ENCODE measurements around the gene KLF6. TPM values are rescaled to one million over a fixed set of nuclear protein-coding genes. Genes with fewer than 3 reads are reported as not detected.
A peak's percentile ranks its signal among the peaks of the same experiment; 100 is the strongest.

Gene KLF6
- total RNA-seq, 4 donors from 2014 or later: 92.5 to 180 (median 145) TPM

DNA sequence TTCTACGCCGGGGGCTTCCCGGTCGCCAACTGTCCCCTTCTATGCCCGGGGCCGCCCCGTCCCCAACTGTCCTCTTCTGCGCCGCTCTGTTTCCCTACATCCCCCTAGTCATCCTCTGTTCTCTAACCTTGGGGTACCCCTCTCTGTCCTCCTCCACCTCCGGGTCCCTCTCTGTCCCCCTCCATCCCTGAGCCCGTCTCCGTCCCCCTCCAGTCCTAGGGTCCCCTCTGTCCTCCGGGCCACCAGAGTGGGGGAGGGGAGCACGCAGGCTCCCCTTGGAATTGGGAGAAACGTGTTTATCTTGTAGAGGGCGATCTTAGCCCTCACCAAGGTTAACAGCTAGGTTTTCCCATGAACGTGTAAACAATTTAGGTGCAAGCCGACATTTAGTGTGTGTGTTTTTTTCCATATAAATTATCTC is 852 bp upstream of the KLF6 start:
- TF ChIP-seq POLR2A (IDR thresholded peaks at IDR 0.05): no peak
- TF ChIP-seq, protein P1, sequence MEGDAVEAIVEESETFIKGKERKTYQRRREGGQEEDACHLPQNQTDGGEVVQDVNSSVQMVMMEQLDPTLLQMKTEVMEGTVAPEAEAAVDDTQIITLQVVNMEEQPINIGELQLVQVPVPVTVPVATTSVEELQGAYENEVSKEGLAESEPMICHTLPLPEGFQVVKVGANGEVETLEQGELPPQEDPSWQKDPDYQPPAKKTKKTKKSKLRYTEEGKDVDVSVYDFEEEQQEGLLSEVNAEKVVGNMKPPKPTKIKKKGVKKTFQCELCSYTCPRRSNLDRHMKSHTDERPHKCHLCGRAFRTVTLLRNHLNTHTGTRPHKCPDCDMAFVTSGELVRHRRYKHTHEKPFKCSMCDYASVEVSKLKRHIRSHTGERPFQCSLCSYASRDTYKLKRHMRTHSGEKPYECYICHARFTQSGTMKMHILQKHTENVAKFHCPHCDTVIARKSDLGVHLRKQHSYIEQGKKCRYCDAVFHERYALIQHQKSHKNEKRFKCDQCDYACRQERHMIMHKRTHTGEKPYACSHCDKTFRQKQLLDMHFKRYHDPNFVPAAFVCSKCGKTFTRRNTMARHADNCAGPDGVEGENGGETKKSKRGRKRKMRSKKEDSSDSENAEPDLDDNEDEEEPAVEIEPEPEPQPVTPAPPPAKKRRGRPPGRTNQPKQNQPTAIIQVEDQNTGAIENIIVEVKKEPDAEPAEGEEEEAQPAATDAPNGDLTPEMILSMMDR (IDR thresholded peaks at IDR 0.05): no peak
- peak overlapping the region; percentile 81 to 90 (median 87) for H3K4me3 ChIP-seq
- no peaks in the 10 kb centered on the region for H3K9me3 ChIP-seq
- peak overlapping the region; percentile 100 for H3K27ac ChIP-seq
- H3K4me1 ChIP-seq: peaks cover 0 to 16% (median 7%) of the 10 kb centered on the region in 4 donors
- H3K27me3 ChIP-seq: no peaks in the 10 kb centered on the region
- DNase-seq: peak in 1 of 3 donors; percentile 73
- H3K36me3 ChIP-seq: peaks cover 0 to 15% (median 0%) of the 10 kb centered on the region in 3 donors

DNA sequence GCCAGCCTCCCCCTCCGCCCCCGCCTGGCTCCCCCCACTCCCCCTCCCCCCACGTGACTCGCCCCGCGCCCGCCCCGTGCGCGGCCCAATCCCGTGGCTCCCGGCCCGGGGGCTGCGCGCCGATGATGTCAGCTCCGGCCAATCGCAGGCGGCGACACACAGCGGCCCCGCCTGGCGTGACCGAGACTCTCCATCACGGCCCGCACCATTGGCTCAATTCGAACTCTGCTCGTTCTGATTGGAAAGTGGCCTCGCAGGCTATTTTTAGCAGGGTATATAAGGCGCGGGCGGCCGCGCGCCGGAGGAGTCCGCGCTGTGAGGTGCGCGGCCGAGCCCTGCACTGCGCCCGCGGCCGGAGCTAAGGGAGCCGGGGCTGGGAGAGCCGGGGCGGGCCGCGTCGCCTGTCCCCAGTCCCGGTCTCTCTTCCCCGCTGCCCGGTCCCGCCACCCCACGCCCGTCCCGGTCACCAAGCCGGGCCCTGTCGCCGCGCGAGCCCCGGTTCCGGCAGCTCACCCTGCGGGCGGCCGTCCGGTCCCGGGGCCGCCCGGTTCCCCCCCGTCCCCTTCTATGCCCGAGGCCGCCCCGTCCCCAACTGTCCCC is 342 bp upstream of the KLF6 start:
- Histone ChIP-seq H3K9me3 (no peaks in the 10 kb centered on the region), H3K36me3 (peaks cover 0 to 20% (median 0%) of the 10 kb centered on the region in 3 donors), H3K4me3 (peak overlapping the region; percentile 81 to 93 (median 88)), H3K4me1 (peaks cover 0 to 18% (median 10%) of the 10 kb centered on the region in 4 donors), H3K27ac (peak overlapping the region; percentile 100), H3K27me3 (no peaks in the 10 kb centered on the region)
- TF ChIP-seq, protein P1 (IDR thresholded peaks at IDR 0.05): peak in 1 of 6 experiments; percentile 4
- peak; percentile 99 to 100 for TF ChIP-seq POLR2A (IDR thresholded peaks at IDR 0.05)
- DNase-seq: peak; percentile 98 to 100 (median 99)

DNA sequence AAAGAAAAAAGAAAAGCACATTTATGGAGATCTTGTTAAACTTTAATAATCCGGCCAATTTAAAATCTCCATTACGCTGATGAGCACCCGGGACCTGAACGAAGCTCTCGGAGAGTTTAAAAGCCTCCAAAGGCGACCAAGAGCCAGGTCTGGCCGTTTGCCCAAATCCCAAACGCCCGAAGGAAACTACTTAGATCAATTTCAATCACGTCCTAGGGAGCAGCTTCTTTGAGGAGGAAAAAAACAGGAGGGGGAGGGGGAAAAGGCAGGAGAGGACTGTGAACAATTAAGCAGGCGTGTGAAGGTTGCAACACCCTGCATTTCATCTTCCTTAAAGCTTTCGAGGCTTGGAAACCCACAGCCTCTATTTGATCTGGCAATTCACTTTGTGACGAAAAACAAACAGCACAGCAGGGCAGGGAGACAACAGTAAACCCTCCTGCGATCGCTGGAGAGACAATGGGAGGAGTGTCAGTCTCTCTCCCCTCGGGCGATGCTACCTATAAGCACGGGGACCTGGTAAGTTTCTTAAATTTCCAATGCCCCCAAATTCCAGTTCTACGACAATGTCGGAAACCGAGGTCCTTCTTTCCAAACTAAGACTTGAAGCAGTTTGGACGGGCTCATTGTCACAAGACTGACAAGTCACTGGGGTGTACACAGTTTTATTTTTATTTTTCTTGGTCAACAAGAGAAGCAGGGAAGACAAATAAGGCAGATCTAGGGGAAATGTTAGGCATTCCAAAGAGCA is 1.2 kb downstream of the KLF6 start:
- peak in 2 of 3 donors; percentile 68 to 73 for DNase-seq
- Histone ChIP-seq H3K4me3 (peak overlapping the region; percentile 81 to 93 (median 88)), H3K27ac (peak overlapping the region; percentile 100), H3K9me3 (no peaks in the 10 kb centered on the region), H3K27me3 (no peaks in the 10 kb centered on the region), H3K4me1 (peaks cover 0 to 30% (median 17%) of the 10 kb centered on the region in 4 donors), H3K36me3 (peaks cover 0 to 35% (median 0%) of the 10 kb centered on the region in 3 donors)
- peak; percentile 55 to 70 for TF ChIP-seq POLR2A (IDR thresholded peaks at IDR 0.05)
- TF ChIP-seq, protein P1 (IDR thresholded peaks at IDR 0.05): no peak

DNA sequence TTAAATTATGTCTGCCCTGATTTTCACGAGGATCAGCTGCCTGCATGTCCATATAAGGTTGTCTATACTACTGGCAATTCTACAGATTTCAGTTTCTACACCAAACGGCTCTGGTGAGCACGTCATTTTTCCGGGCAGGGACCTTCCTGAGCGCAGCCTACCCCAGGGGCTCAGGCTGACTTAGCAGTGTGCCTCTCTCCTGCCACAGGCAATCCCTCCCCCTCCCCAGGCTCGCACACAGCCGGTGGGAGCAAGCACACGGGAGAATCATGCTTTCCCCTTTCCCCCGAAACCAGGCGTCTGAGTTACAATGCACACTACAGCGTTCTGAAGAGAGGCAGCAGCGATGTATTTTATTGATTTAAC is 1.7 kb downstream of the KLF6 start:
- TF ChIP-seq POLR2A (IDR thresholded peaks at IDR 0.05): no peak
- TF ChIP-seq, protein P1 (IDR thresholded peaks at IDR 0.05): no peak
- peaks cover 3 to 35% (median 18%) of the 10 kb centered on the region in 4 donors for H3K4me1 ChIP-seq
- H3K27me3 ChIP-seq: no peaks in the 10 kb centered on the region

DNA sequence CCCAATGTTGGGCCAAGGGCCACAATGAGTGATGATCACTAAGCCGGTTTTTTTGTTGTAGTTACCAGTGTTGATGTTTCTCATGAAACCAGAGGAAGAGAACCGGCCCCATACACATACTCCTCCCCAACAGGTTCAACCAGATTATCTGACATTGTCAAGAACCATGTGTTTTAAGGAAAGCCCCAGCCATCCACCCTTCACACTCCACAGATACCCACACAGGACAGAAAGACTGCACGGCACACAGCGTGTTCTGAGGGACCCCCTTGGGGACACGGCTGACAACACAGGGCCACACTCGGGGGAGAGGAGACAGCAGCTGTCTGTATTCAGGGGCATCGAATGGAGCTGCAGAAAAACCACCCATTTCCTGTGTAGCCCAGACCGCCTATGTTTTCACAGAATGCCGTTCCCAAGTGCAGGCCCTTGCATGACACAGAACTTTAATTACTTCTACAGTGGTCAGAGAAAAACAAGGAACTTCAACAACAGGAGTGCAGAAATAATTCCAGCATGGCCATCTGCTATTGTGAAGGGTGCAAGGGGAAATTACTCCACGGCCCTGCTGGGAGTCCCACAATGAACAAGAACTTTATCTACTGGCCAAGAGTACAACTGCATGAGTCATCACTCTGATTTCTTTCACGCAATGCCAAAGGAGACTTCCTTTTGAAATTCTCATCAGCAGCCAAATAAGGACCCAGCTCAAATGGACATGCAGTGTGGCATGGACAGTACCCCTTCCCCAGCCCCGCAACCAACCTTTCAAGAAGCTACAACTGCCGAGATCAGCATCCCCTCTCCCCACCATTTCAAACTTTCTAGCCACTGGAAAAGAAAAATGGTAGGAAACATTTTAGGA is 2.3 kb downstream of the KLF6 start:
- Histone ChIP-seq H3K4me3 (peak overlapping the region; percentile 81 to 93 (median 88)), H3K36me3 (peaks cover 0 to 47% (median 0%) of the 10 kb centered on the region in 3 donors), H3K9me3 (no peaks in the 10 kb centered on the region), H3K27me3 (no peaks in the 10 kb centered on the region), H3K27ac (peak overlapping the region; percentile 100), H3K4me1 (peaks cover 3 to 41% (median 18%) of the 10 kb centered on the region in 4 donors)
- TF ChIP-seq, protein P1 (IDR thresholded peaks at IDR 0.05): peak in 1 of 6 experiments; percentile 9
- TF ChIP-seq POLR2A (IDR thresholded peaks at IDR 0.05): peak; percentile 83 to 97
- peak; percentile 64 to 81 (median 65) for DNase-seq

More for the DNA sequence above, 1.7 kb downstream of the KLF6 start:
- Histone ChIP-seq H3K4me3 (peak overlapping the region; percentile 81 to 93 (median 88)), H3K27ac (peak overlapping the region; percentile 100), H3K36me3 (peaks cover 0 to 41% (median 0%) of the 10 kb centered on the region in 3 donors), H3K9me3 (no peaks in the 10 kb centered on the region)
- peak; percentile 70 to 84 (median 73) for DNase-seq

Data from Peyer's patch (tissue), 4 donors.